ENCODE data around the gene TAF8.

The TAF8 gene

DNA sequence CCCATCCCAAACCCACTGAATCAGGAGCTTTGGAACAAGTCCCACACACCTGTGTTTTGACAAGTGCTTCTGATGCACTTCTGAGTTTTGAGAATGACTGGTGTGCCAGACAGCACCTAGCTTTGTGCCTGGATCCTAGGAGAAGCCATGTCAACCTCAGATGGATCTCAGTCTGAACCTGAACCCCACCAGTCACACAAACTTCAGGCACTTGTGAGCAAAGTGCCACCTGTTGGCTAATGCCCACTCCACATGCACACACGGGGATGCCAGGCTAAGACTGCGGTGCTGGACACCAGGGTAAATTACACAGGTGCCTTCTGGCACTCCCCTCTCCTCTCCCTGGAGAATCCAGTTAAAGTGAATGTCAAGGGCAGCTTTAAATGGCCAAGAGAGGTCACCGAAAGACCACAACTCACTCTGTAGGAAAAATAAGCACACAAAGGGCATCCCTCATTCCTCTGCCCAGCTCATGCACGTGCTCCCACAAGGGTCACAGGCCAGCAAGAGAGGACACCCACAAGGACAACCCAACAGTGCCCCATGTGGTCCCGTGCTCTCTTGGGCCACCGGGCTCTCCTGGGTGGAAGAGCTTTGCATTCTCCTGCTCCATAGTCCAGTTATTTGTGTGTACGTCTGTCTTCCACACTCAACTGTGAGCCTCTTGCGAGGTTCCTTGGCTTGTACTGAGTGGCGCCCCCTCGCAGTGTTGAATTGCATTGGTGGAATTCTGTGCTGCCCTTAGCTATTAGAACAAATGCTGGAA lies 45.6 kb downstream of the TAF8 start:
- DNase-seq (ENCODE audit: low read depth, low spot score), result no peak

DNA sequence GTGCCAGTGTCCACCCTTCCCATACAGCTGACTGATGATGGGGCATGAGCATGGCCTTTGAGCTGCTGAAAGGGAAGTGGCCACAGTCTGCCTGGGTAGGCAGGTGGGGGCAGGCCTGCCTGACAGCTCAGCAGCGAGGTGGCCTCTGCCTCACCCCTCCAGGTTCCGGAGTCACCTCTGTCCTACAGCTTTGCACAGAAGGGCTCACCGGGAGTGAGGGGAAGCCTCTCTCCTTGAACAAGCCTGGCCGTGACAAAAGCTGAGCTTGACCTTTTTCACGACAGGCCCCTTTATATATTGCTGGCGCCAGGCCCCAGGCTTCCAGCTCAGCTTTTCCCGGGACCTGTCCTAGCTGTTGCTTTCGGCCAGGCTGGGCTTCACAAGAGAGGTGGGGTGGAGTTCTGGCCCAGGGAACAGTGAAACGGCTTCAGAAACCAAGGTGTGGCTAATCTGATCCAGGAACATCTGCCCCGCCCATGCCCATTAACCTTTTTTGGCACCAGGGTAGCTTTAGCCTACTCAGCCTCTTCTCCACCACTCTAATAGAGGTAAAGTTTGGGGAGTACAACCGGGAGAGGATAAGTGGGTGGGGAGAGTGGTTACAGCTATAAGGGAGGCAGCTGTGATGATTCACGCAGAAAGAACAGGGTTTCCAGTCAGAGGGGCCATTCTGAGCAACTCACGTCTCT lies 49.2 kb downstream of the TAF8 start:
- DNase-seq (ENCODE audit: low read depth, low spot score), result no peak

DNA sequence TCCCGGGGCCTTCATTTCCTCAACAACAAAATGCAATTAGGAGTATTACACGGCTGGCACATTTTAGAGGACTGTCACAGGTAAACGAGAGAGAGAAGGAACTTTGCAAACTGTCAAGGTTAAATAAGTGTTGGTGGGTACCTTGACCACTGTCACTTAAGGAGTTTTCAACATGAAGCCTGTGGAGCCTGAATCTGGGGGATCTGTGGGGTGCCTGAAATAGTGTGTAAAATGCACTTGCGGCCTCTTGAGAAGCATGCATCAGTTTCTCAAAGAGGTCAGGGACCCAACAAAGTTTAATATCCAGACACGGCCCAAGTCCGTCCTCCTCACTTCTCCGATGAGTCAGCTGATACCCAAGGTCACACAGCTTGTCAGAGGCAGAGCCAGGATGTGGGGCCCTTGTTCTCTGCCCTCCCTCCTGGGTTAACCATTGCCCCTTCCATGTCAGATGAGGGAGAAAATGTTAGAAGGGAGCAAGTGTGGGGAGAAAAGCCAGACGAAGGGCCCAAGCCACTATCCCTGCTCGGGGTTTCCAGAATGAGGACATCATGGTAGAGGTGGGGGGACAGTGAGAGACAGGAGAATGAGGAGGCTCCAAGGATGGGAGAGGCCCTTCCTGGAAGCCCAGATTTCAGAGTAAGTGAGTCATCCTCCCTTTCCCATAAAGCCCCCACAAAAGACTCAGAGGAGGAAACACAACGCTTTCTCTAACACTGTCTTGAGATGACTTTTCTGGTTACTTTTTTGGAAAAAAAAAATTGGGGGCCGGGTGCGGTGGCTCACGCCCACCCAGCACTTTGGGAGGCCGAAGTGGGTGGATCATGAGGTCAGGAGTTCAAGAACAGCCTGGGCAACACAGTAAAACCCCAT lies 49.9 kb downstream of the TAF8 start:
- no peak for DNase-seq (ENCODE audit: low read depth, low spot score)

DNA sequence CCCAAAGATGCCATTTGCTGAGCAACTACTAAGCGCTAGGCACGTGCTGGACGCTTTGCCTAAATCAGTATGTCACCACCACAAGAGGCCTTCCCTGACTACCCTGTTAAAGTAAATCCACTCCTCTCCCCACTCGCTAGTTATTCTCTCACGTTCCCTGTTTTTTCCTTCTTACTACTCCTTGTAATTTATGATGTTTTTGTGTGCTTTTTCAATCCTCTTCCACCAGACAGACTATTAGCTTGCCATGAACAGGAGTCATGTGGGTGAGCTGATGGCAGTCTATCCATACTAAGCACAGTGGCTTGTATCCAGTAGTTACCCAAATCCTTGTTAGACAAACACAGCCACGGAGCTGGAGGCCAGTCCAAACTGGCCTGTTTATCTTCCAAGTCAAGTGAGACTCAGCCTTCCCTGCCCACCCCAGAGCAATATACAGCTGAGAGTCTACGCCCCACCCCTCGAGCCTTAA lies 50.9 kb downstream of the TAF8 start:
- DNase-seq (ENCODE audit: low read depth, low spot score), result no peak

DNA sequence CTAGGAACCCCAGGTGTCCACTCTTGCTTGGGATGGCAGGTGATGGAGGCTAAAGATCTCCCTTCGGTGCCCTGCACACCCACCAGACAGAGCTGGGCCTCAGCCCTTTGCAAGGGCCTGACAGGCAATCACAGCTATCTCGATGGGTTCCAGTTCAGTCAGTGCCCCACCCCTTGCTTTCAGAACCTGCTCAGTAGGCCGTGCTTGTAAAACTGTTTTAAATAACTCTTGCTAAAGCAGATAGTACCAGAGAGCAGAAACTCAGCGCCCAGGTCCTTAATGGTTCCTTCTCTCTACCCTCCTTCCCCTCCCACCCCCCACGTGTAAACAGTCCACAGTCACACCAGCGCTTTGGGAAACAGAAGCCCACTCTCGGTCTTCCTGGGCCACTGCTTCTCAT lies 52.9 kb downstream of the TAF8 start:
- DNase-seq (ENCODE audit: low read depth, low spot score), result no peak

DNA sequence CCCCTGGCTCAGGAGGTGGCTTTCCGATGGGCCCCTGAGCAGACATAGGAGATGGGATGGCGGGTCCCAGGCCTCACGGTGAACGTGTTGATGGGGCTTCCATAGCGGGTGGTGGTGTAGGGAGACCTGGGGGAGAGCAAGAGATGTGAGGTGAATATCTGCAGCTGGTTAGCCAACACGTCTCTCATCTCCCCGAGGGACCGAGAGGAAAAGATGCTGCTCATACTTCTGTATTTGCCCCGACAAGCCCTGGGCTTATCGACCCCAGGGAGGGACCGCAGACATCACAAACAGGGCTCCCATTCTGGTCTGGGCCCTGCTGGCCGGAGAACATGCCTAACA lies 53.4 kb downstream of the TAF8 start:
- no peak for DNase-seq (ENCODE audit: low read depth, low spot score)

DNA sequence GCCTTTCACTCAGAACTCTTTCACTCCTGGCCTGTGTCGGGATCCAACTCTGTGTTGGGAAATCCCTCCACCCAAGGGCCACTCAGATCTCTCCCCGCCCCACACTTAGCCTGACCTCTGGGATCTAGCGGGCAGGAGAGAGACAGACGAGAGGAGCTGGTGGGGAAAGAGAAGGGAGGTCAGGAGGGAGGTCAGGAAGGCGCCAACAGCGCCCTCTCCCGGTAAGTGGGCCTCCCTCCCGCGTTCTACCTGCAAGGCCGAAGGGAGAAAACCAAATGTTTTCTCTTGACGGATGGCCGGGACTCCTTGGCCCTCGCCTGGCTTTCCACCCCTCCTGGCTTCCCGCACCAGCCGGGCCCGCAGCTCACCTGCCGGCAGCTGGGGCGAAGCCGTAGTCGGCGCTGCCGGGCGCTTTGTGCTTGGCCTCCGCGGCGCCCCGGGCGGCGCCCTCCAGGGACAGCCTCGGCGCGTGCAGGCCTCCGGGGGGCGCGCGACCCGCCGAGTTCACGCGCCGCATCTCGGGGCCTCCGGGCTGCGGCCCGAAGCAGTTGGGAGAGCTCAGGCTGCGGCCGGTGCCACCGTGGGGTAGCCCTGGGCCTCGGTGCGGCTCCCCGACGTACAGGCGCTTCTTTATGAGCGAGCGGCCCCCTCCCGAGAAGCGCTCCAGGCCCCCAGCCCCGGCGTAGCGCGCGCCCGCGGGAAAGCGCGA lies 53.9 kb downstream of the TAF8 start:
- peak; percentile 60 for DNase-seq (ENCODE audit: low read depth, low spot score)

DNA sequence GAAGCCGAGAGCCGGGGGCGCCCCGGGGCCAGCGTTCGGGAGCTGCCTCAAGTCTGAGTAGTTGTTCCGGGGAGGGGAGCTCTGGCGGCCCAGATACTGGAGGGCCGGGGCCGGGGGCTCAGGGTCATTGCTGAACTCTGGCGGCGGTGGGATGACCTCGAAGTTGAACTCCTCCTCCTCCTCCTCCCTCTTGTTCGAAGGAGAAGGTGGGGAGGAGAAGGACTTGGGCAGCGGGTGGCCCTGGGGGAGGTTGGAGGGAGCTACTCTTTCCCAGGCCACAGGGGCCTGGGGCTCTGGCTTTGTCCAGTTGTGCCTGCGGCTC lies 54.4 kb downstream of the TAF8 start:
- DNase-seq (ENCODE audit: low read depth, low spot score), result no peak

DNA sequence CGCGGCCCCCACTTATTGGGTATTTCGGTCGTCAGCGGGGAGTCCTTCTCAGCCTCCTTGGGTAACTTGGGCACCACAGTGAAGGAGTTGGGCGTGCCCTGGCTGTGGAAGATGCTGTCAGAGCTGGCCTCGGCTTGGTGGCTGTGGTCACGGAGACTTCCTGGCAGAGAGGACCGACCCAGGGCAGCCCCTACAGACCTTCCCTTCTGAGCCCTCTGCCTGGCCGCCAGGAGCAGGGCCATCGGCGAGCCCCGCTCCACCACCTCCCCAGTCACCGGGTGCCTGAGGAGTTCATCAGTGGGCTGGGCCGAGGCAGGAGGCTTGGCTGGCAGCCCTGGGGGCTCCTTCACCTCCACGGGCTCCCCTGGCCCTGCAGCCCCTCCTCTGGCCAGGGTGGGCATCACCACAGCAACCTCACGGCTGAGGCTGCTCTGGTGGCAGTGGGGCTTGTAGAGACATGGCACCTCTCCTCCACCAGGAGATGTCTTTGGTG lies 54.9 kb downstream of the TAF8 start:
- DNase-seq (ENCODE audit: low read depth, low spot score), result no peak

DNA sequence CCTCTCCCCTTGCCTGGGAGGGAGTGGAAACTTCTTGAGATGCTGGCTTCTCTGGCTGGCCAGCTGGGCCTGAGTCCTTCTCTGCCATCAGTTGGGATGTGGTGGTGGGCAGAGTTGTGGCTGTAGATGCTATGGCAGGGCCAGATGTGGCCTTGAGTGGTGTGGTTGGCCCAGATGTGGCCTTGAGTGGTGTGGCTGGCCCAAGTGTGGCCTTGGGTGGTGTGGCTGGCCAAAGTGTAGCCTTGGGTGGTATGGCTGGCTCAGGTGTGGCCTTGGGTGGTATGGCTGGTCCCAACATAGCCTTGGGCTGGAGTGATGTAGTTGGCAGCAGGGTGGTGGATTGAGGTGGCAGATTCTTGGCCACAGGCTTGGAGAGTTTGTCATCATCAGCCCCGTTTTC lies 55.4 kb downstream of the TAF8 start:
- no peak for DNase-seq (ENCODE audit: low read depth, low spot score)

DNA sequence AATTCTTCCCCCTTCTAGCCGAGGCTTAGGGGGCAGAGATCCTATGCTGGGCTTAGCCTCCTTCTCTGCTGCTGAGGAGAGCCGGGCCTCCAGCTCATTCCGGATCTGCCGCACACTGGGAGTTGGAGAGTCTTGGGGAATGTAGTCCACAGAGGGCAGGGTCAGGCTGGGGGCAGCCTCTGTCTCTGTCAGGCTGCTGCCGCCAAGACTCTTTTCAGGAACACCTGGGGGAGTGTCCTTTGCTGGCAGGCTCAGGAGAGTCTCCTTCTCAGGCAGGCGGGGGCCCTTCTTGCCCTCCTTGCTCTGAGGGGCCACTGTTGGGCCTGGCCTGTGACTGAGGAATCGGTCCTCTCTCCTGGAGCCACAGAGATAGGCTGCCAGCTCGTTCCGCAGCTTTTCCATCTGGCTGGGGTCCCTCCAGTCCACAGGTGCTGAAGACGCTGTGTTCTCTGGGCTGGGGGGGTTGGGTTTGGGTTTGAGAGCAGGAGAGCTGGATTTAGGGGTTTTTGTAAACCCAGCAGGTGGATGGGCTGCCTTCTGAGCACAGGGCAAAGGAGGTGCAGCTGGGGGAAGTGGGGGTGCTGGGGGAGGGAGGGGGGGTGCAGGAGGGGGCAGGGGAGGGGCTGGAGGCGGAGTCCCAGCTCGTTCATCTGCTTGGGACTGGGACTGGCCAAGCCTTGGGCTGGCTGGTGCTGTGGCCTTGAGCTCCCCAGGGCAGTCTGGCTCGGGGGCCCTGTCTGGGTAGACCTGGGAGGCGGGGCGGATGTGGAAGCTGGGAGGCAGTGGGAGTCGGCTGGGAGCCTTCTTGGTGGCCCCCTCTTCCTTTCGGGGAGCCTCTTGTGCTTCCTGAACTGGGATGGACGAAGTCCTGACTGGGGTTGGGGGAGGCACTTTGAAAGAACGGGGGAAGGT lies 56.0 kb downstream of the TAF8 start:
- DNase-seq (ENCODE audit: low read depth, low spot score), result no peak

DNA sequence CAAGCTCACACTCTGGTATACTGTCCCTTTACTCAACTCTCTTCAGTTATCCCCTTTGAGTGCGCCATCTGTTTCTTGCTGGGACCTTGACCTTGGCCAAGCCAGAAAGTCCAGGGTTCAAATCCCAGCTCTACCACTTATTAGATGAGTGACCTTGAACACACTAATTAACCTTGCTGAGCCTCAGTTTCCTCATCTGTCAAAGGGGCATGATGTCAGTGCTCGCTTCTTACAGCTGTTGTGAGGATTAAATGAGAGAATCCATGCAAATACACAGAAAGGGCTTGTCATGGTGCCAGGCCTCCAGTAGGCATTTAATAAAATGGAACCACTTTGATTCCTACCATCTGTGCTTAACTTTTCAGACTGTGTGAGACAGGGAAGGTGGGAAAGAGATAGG lies 57.7 kb downstream of the TAF8 start:
- no peak for DNase-seq (ENCODE audit: low read depth, low spot score)

DNA sequence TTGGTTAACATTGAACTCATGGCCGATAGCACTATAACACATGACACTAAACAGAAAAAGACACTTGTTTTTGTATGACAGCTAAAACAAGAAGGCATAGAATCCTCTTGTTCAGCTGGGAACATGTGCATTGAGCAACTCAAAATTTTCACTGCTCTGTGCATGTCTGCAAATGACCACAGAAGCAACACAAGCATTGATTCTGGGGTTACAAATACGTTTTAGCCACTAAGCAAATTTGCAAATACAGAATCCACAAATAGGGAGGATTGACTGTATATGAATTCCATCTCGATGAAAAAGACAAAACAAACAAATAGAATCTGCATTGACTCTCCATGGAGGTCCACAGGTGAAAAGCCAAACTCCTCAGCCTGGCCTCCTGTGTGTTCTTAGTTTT lies 60.4 kb downstream of the TAF8 start:
- no peak for DNase-seq (ENCODE audit: low read depth, low spot score)

DNA sequence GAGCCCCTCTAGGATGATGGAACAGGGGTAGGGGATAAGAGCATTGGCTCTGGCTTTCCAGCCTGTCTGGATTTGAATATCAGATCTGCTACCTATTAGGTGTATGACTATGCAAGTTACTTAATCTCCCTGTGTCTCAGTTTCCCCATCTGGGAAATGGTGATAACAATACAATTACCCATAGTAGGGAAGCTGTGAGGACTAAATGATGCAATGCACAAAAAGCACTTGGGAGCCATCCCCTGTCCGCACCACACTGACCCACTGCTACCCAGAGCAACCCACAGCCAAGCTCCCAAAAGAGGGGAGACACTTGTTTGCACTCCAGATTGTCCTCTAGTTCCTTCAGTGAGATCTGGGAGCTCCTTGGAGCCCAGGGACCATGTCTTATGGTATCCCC lies 62.0 kb downstream of the TAF8 start:
- DNase-seq (ENCODE audit: low read depth, low spot score), result no peak

DNA sequence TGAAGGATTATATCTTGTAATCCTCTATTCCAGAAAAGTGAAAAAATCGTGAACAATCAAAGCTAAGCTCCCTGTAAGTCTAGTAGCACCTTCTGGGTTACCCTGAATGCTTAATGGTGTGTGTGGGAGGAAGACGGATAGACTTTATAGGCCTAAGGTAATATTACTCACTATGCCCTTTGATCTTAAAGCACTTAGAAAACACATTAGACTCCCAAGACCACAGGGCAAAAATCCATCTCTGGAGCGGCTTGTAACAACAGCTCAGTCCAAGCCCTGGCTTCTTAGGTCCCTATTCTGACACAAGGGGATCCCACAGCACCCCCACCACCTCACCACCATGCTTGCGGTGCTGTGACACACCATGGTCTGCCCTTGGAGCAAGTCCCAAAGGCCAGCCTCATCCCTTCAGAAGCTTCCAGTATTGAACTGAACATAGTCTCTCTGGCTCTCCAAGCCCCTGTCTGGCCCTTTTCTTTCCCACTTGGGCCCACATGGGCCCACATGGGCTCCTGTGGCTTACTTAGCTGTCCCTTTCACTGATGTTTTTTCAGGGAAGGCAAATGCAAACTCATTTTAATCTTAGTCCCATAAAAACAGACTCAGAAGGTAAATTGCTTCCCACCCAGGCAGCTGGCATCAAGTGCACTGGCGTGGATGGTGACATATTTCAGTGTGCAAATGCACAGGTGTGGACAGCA lies 63.8 kb downstream of the TAF8 start:
- DNase-seq (ENCODE audit: low read depth, low spot score), result no peak

DNA sequence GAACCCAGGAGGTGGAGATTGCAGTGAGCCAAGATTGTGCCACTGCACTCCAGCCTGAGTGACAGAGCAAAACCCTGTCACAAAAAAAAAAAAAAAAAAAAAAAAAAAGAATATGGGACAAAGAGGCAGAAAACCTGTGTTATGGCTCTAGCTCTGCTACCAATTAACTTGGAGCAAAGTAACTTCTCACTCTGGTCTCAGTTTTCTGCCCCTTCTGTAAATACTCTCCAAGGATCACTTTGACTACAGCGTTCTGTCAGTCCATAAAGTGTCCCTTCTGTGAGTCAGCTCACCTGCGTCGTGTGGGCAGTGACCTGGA lies 67.5 kb downstream of the TAF8 start:
- no peak for DNase-seq (ENCODE audit: low read depth, low spot score)

DNA sequence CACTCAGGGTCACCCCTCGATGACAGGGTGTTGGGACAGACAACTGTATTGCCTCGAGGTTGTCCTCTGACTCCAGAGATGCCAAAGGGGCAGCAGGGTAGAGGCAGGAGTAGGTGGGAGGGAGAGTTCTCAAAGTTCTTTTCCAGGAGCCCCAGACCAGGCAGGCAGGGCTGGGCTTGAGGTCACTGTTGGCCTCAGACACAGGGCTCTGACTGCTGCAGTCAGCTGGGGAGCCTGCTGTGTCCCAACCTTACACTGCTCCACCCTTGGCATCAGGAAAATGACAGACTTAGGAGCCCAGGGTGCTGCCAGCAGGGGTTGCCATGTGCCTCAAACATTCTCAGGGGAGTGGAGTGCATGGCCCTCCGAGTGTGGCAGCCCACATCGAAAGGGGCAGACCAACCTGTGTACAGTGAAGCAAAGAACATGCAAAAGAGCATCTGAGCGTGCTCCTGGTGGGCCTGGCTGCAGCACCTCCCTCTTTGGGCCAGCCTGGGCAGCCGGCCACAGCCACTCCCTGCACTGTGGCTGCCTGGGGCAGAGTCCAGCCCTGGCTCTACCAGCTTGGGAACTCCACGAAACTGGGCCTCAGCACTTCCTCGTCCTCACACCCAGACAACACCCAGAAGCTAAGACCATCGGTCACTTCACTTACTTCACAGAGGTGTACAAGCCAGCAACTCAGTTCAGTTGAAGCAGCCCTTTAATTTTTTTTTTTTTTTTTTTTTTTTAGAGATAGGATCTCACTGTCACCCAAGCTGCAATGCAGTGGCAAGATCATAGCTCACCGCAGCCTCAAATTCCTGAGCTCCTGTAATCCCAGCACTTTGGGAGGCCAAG lies 68.1 kb downstream of the TAF8 start:
- no peak for DNase-seq (ENCODE audit: low read depth, low spot score)

DNA sequence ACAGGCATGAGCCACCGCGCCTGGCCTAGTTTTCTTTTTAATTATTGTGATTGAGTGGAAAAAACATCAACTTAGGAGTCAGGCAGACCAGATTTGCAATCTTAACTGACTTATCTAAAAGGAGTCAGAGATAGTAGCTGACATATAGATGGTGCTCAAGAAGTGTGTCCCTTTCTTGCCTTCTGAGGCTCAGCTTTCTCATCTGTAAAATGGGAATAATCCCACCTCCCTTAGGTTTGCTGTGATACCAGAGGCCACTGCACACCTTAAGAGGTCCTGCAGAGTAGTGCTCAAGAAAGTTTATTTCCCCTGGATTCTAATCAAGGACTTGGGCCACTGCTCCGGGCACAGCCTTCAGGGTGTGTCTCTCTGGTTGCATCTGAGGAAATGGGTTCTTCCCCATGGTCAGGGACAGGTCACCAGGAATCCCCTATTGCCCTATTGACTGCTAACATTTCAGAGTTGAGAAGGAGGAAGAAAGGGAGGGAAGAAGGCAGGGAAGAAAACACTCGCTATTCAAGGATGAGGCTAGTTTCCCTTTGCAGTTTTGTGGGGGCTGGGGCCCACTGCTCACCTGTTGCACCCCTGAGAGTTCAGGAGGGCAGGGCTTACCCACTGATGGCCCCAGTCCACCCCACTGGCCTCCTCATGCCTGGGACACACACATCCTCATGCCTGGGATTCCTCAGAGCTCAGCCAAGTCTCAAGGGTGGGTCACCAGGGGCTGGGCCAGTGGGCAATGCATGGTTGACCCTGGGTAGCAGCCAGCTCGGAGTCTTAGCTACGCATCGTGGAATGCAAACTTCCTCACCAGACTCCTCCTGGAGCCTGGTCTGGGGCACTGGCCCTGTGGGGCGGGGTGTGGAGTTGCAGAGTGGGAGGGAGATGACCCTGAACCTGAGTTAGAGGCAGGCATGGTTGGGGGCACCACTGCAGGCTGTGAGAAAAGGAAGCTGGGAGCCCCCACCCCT lies 70.9 kb downstream of the TAF8 start:
- DNase-seq (ENCODE audit: low read depth, low spot score), result no peak

Measured in iPS DF 19.7 (cell line).